GM20000 (cell line): Measurements from ENCODE around the gene CST9.

ENCODE experiments used
- DNase-seq: peaks from one replicate; pipeline ENCODE4 v3.0.0; 2012; ENCODE audit warnings: low spot score
- TF ChIP-seq, protein P1 (sequence below): IDR thresholded peaks from 2 replicates; pipeline ENCODE4 v1.5.1; 2012; ENCODE audit warnings: mild to moderate bottlenecking, control low read depth; ENCODE audit errors: extremely low read depth, missing control alignments

Gene CST9

DNA sequence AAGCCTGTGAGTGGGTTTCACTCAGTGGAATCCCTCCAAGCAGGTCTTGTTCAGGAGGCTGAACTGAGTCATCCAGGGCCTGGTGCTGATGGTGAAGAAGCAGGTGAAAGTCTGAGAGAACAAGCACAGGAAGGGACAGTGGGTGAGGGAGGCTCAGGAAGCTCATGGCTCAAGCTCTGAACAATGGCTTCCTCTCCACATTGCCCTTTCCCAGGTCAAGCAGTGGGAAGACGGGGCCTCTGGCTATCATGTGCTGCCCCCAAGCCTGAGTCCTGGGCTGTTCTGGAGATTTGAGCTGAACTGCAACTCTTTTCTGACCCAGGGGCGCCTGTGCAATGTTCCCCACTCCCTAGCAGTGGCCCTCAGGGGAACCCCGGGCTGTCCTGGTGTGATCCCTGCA is 40.8 kb downstream of the CST9 start:
- TF ChIP-seq, protein P1, sequence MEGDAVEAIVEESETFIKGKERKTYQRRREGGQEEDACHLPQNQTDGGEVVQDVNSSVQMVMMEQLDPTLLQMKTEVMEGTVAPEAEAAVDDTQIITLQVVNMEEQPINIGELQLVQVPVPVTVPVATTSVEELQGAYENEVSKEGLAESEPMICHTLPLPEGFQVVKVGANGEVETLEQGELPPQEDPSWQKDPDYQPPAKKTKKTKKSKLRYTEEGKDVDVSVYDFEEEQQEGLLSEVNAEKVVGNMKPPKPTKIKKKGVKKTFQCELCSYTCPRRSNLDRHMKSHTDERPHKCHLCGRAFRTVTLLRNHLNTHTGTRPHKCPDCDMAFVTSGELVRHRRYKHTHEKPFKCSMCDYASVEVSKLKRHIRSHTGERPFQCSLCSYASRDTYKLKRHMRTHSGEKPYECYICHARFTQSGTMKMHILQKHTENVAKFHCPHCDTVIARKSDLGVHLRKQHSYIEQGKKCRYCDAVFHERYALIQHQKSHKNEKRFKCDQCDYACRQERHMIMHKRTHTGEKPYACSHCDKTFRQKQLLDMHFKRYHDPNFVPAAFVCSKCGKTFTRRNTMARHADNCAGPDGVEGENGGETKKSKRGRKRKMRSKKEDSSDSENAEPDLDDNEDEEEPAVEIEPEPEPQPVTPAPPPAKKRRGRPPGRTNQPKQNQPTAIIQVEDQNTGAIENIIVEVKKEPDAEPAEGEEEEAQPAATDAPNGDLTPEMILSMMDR = no peak
- no peak for DNase-seq

DNA sequence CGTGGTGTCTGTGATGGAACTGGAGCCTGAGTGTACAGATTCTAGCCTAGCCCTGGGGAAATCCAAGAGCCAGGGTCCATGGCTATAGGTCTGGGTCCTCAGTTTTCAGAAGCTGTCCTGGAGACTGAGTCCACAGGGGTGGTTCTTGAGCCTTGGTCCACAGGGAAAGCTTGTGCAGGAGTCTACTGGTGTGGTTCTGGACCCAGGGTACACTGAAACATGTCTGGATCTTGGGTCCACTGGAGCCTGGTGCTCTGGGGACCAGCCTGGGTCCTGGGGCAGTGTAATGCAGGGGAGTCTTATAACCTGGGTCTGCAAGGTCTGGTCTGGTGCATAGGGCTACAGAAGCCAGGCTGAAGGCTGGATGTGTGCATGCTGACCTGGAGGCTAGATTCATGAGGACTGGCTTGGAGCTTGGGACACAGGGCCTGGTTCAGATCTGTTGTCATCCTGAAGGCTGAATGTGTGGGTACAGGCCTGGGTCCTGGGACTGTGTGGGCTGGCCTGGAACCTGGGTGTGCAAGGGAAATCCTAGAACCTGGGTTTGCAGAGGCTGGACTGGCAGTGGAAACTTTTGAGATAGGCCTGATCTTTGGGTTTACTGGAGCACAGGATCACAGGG is 42.9 kb downstream of the CST9 start:
- TF ChIP-seq, protein P1 = no peak
- DNase-seq = no peak

DNA sequence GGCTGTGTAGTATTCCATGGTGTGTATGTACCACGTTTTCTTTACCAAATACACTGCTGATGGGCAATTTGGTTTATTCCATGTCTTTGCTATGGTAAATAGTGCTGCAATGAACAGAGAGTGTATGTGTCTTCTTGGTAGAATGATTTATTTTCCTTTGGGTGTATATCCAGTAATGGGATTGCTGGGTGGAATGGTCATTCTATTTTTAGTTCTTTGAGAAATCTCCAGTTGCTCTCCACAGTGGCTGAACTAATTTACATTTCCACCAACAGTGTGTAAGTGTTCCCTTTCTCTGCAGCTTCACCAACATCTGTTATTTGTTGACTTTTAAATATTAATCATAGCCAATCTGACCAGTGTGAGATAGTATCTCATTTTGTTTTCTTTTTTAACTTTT is 51.3 kb downstream of the CST9 start:
- TF ChIP-seq, protein P1 = no peak
- DNase-seq = no peak
